AG08395 (cell line): ENCODE results near the gene DEFB119.
"Not testable (repeated sequence)": the region's sequence is repeated elsewhere in the genome, so short reads cannot be mapped to it uniquely, and the experiment has no call there.

ENCODE experiments used
- DNase-seq: peaks from one replicate; pipeline ENCODE4 v3.0.0; 2012; ENCODE audit warnings: mixed read lengths, low spot score

DEFB119 gene, protein sequence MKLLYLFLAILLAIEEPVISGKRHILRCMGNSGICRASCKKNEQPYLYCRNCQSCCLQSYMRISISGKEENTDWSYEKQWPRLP

DNA sequence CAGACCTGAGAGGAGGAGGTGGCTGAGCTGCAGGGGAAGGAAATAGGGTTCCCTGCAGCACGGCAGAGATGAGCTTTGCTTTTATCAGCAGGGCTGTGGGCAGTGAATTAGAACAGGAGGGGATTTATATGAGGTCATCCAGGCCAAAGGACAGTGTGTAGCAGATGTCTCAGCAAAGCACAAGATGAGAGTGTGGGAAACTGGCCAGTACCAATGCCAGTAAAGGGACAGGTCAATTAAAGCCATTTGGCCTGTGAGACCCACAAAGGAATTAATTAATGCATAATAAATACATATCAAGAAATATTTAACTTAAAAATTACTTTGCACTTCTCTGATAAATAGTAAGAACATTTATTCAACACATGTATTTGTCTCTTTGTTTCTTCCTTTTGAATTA is at the start of gene DEFB119:
TSS of gene DEFB119 (minus strand) at position 101 of the 400 bp plus-strand sequence. CDS start 107 bp downstream, outside the sequence.
- DNase-seq = no peak

DNA sequence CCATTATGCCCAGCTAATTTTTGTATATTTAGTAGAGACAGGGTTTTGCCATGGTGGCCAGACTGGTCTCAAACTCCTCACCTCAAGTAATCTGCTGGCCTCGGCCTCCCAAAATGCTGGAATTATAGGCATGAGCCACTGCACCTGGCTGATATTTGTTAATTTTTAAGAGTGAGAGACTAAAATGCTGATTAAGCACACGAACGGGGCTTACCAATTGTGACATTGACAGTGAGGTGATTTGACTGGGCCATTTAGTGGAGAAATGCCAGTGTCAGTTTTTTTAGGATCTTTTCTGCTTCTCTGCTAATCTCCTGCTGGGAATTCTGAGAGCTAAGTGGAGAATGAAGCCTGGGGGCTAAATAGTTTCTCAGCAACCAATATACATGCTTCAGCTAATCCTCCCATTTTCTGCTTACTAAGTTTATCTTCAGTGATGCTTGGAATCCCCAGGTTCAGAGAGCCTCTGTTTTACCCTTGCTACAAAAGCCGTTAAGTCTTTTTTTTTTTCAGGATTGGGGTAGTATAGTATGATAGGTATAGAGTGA is 40.3 kb upstream of the DEFB119 start:
- DNase-seq = no peak

DNA sequence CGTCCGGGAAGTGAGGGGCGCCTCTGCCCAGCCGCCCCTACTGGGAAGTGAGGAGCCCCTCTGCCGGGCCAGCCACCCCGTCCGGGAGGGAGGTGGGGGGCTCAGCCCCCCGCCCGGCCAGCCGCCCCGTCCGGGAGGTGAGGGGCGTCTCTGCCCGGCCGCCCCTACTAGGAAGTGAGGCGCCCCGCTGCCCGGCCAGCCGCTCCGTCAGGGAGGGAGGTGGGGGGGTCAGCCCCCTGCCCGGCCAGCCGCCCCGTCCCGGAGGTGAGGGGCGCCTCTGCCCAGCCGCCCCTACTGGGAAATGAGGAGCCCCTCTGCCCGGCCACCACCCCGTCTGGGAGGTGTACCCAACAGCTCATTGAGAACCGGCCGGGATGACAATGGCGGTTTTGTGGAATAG is 37.2 kb upstream of the DEFB119 start:
- not testable (repeated sequence) for DNase-seq

DNA sequence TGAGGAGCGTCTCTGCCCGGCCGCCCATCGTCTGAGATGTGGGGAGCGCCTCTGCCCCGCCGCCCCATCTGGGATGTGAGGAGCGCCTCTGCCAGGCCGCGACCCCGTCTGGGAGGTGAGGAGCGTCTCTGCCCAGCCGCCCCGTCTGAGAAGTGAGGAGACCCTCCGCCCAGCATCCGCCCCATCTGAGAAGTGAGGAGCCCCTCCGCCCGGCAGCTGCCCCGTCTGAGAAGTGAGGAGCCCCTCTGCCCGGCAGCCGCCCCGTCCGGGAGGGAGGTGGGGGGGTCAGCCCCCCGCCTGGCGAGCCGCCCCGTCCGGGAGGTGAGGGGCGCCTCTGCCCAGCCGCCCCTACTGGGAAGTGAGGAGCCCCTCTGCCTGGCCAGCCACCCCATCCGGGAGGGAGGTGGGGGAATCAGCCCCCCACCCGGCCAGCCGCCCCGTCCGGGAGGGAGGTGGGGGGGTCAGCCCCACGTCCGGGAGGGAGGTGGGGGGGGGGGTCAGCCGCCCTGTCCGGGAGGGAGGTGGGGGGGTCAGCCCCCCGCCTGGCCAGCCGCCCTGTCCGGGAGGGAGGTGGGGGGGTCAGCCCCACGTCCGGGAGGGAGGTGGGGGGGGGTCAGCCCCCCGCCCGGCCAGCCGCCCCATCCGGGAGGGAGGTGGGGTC is 36.6 kb upstream of the DEFB119 start:
- not testable (repeated sequence) for DNase-seq

DNA sequence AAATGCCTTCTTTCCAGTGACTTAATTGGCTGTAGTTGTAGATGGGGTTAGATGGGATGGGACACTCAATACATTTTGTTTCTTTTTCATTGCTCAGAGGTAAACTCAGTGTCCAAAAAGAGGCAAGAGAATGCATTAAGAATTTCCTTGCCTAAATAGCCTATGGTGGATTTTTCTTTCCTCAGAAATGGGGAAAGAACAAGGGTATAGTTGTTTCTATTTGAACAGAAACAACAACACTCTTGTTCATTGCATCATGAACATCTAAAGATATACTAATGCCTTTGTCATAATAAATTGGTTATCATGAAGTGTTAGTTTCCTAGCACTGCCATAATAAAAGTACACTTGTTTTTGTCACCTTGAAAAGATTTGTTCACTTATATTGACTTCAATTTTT is 35.4 kb upstream of the DEFB119 start:
- no peak for DNase-seq

DNA sequence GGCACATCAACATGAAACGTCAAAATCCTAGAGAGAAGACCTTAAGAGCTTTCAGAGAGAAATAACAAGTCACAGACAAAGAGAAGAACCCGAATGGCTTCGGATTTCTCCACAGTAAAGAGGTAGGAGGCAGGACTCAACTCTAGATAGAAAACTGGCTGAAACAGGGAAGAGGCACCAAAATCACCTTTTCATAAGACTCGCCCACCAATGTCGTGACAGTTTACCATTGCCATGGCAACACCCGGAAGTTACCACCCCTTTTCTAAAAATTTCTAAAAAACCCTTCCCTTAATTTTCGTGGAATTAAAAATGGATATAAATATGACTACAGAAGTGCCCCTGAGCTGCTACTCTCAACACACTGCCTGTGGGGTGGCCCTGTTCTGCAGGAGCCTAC is 27.9 kb upstream of the DEFB119 start:
- no peak for DNase-seq

DNA sequence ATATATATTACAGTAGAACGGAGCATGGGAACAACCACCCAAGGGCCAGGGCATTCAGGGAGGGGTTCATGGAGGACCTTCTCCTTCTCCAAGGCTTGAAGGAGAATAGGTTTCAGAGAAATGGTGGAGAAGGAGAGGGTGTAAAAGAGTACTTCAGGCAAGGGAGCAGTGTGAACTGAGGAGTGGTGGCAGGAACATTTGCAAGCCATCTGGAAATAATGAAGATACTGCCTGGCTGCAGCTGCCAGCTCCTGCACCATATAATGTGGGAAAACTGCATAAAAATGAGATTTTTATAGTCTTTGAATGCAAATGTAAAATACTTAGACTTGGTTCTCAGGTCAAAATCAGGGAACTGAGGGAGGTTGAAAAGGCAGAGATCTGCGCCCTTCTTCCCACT is 25.3 kb upstream of the DEFB119 start:
- no peak for DNase-seq

DNA sequence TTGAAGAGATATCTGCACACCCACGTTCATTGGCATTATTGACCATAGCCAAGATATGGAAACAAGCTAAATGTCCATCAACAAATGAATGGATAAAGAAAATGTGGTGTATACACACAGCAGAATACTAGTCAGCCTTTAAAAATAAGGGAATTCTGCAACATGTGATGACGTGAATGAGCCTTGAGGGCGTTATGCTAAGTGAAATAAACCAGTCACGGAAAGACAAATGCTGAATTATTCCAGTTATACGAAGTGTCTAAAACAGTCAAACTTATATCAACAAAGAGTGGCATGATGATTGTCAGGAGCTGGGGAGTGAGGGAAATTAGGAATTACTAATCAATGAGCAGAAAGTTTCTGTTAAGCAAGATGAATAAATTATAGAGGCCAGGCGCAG is 24.0 kb upstream of the DEFB119 start:
- DNase-seq = no peak

DNA sequence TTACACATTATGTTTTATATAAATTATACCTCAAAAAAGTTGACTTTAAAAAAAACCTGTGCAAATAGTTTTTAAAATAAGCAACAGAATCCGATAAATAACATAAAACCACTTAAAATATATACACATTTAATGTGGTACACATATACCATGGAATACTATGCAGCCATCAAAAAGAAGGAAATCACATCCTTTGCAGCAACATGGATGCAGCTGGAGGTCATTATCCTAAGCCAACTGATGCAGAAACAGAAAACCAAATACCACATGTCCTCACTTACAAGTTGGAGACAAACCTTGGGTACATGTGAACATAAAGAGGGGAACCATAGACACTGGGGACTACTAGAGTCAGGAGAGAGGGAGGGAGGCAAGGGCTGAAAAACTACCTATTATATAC is 19.6 kb upstream of the DEFB119 start:
- DNase-seq = no peak

DNA sequence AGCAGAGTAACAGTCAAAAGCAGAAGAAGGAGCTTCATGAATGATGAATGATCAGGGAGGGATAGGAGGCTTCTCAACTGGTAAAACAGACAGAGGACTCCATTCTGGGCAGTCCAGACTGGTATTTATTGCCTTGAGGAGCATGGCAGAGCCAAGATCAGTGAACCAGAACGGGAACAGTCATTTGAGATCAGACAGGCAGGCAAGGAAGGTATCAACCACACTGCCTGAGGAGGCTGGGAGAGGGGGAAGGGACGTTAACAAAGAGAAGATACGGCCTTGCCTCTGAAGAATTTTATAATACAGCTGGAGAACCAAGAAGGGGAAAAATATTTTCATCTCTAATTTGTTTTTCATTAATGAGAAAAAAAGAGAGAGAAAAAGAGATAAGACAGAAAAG is 15.7 kb upstream of the DEFB119 start, which contains the start of gene DEFB121:
TSS of gene DEFB121 (minus strand) at position 101 of the 400 bp plus-strand sequence. CDS start at position 38, 63 bp downstream.
- DNase-seq = no peak

DNA sequence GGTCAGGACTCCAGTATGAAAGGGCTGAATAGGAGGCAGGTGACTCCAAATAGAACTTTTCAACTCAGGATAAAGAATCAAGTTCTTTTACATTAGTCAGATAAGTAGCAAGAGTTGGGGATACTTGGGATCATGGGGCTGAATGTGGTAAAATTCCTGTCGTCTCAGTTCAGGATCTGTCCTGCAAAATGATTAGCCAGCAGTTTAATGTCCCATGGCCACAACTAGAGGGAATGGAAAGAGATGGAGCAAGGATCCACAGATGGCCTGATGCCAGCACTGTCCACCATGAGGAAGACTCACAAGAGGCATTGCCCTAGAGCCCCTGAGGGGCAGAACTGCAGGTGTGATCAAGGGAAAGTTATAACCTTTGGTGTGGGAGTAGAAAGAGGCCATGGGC is 13.5 kb upstream of the DEFB119 start:
- DNase-seq = no peak

DNA sequence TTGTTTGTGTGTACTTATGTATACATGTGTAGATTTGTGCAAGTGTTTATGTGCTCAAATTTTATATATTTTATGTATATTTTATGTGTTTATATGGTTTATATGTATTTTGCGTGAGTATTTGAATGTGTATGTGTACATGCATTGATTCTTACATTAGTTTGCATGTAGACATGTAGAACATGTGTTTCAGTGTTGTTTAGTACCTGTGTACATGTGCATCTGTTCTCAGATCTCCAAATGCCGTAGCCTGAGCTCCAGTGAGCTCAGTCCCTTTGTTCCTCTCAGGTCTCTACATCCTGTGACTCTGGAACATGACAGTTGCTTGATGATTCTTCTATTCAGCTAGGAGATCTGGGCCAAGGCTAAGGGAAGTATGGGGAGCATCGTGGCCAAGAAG is 4.5 kb upstream of the DEFB119 start:
- DNase-seq = no peak

DNA sequence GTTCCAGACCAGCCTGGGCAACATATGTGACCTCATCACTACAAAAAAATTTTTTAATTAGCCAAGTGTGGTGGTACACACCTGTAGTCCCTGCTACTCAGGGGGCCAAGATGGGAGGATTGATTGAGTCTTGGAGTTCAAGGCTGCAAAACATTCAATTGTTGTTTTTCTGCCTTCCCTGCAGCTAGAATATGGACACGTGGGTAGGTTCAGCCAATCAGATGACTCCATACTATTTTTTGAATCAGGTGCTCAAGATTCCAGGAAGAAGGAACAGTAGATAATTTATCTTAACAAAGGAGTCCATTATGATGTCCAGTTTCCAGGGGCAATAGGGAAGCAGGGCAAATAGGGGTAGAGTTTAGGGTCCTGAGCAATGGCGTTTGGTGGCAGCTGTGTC is 2.4 kb upstream of the DEFB119 start:
- DNase-seq = no peak

DNA sequence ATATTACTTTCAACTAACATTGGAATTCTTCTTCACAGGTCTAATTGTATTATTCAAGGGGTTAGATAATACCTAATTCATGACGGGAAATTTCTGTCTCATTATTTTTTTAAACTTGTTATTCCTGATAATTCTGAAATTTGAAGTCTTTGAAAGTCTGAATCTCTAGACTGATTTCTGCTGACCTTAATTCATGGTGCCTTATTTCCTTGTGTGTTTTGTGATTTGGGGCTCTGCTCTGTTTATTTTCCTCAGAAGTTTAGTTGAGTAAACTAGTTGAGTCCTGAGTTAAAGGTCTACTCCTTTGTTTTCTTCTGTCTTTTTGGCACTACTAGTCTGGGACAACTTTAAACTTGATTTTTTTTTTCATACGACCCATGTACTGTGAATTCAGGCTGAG is 16.0 kb downstream of the DEFB119 start:
- DNase-seq = no peak

DNA sequence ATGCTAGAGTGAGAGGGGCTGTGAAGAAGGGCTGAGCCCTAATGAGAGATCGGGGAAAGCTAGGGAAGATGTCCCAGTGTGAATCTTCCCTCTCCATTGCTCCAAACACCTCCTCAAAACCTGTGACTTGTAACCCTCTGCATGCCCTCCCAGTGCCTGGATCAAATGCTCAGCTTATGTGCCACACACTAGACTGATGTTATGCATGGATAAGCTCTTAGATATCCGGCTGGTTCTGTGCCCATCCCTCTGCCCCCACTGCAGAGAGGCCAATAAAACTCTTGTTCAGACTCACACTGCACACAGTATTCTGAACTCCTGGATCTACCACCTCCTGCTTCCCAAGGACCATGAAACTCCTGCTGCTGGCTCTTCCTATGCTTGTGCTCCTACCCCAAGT is 22.1 kb downstream of the DEFB119 start, which contains the start of gene DEFB118:
TSS of gene DEFB118 (plus strand) at position 301 of the 400 bp plus-strand sequence. CDS start at position 351, 50 bp downstream.
- DNase-seq = no peak

DNA sequence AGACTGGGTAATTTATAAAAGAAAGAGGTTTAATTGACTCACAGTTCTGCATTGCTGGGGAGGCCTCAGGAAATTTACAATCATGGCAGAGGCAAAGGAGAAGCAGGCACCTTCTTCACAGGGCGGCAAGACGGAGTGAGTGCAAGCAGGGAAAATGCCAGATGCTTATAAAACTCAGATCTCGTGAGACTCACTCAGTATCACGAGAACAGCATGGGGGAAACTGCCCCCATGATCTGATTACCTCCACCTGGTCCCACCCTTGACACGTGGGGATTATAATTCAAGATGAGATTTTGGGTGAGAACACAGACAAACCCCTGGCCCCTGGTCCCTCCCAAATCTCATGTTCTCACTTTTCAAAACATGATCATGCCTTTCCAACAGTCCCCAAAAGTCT is 26.1 kb downstream of the DEFB119 start:
- not testable (repeated sequence) for DNase-seq

DNA sequence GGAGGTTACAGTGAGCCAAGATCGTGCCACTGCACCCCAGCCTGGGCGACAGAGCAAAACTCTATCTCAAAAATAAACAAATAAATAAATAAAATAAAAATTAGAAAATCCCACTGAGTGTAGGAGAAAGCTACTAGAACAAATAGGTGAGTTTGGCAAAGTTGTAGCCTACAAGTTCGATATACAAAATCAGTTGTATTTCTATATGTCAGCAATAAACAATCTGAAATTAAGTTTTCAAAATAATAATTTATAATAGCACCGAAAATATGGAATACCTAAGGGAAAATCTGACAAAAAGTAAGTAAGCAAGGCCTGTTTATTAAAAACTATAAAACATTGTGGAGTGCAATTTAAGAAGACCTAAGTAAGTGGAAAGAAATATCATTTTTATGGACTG is 27.1 kb downstream of the DEFB119 start:
- no peak for DNase-seq

DNA sequence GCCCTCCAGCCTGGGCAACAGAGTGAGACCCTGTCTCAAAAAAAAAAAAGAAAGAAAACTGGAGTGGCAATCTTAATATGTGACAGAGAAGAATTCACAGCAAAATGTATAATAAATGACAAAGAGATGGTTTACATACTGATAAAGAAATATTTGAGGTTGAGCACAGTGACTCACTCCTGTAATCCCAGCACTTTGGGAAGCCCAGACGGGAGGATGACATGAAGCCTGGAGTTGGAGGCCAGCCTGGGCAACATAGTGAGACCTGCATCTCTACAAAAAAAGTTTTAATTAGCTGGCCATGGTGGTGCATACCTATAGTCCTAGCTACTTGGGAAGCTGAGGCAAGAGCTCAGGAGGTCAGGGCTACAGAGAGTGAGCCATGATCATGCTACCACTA is 34.4 kb downstream of the DEFB119 start:
- DNase-seq = no peak

DNA sequence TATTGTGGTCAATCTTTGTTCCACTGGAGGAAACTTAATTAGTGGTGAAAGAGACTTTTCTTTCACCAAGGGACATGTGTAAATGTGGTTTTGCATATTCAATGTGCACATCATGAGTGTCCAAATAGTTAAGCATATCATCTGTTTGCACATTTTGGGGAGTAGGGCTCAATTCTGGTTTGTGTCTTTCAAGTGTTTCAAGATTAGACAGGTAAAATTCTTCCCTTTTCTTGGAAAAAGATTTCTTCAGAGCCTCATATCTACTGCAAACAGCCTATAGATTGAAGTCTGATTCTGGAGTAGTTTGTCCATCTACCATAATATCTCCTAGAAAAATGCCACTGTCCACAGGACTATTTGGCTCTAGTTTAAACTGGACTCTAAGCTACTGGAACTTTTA is 48.9 kb downstream of the DEFB119 start:
- no peak for DNase-seq

DNA sequence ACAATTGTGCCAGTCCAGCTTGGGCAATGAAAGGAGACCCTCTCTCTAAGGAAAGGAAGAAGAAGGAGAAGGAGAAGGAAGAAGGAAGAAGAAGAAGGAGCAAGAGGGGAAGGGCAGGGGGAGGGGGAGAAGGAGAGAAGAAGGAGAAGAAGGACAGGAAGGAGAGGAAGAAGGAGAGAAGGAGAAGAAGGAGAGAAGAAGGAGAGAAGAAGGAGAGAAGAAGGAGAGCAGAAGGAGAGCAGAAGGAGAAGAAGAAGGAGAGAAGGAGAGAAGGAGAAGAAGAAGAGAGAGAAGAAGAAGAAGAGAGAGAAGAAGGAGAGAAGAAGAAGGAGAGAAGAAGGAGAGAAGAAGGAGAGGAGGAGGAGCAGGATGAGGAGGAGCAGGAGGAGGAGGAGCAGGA is 59.5 kb downstream of the DEFB119 start:
- no peak for DNase-seq
